Mesenchymal stem cell (in vitro differentiated cells and primary cell): Measurements from ENCODE around the gene FBXO17.

Source experiments
- DNase-seq: peaks from one replicate; pipeline ENCODE4 v3.0.0-alpha.2; 2013
- H2AFZ ChIP-seq: one replicate; pipeline ENCODE4 v1.6.1; 2013; ENCODE audit warnings: low read depth, mild to moderate bottlenecking, control low read depth, inconsistent platforms, low read length, moderate library complexity
- H2AK5ac ChIP-seq: 2 replicates; pipeline ENCODE4 v1.6.1; 2013; ENCODE audit warnings: low read length, moderate library complexity, mild to moderate bottlenecking, inconsistent platforms; ENCODE audit not compliant: severe bottlenecking
- H2BK120ac ChIP-seq: one replicate; pipeline ENCODE4 v1.6.1; 2013; ENCODE audit warnings: low read depth, mild to moderate bottlenecking, inconsistent platforms, low read length, moderate library complexity
- H2BK12ac ChIP-seq, 2 experiments: one replicate each; pipeline ENCODE4 v1.6.1; 2013; ENCODE audit warnings: inconsistent platforms in 2 of 2, low read length in 2 of 2, mild to moderate bottlenecking in 2 of 2, moderate library complexity in 2 of 2, control low read depth in 1 of 2
- H2BK15ac ChIP-seq: one replicate; pipeline ENCODE4 v1.6.1; 2013; ENCODE audit warnings: mild to moderate bottlenecking, low read depth, inconsistent platforms; ENCODE audit not compliant: poor library complexity, severe bottlenecking
- H2BK5ac ChIP-seq: 2 replicates; pipeline ENCODE4 v1.6.1; 2013; ENCODE audit warnings: low read depth, mild to moderate bottlenecking, low read length, control low read depth, inconsistent platforms; ENCODE audit not compliant: poor library complexity, severe bottlenecking
- H3K14ac ChIP-seq, 2 experiments: one replicate each; pipeline ENCODE4 v1.6.1; 2013; ENCODE audit warnings: inconsistent platforms in 2 of 2, low read length in 2 of 2, control low read depth in 1 of 2, mild to moderate bottlenecking in 1 of 2, moderate library complexity in 1 of 2
- H3K18ac ChIP-seq, 2 experiments: one replicate each; pipeline ENCODE4 v1.6.1; 2013; ENCODE audit warnings: inconsistent platforms in 2 of 2, low read length in 2 of 2, control low read depth in 1 of 2, low read depth in 1 of 2, mild to moderate bottlenecking in 1 of 2
- H3K23ac ChIP-seq, 2 experiments: one replicate each; pipeline ENCODE4 v1.6.1; 2013; ENCODE audit warnings: inconsistent platforms in 2 of 2, low read length in 2 of 2, mild to moderate bottlenecking in 2 of 2, moderate library complexity in 2 of 2, control low read depth in 1 of 2
- H3K27ac ChIP-seq: 2 replicates; pipeline ENCODE4 v1.5.1; 2013; ENCODE audit warnings: mild to moderate bottlenecking, moderate library complexity, low read length, control low read depth, inconsistent platforms; ENCODE audit not compliant: poor library complexity, severe bottlenecking
- H3K27me3 ChIP-seq, 2 experiments: 2 replicates each; pipeline versions ENCODE4 v1.6.1 to v1.7.0; 2013; ENCODE audit warnings: low read length in 2 of 2, mild to moderate bottlenecking in 2 of 2, moderate library complexity in 2 of 2, control low read depth in 1 of 2, inconsistent platforms in 1 of 2; ENCODE audit not compliant: control insufficient read depth in 1 of 2, insufficient read depth in 1 of 2
- H3K36me3 ChIP-seq, 2 experiments: 2 replicates each; pipeline versions ENCODE4 v1.6.1 to v1.7.0; 2013; ENCODE audit warnings: low read length in 2 of 2, control low read depth in 1 of 2, inconsistent platforms in 1 of 2, low read depth in 1 of 2, mild to moderate bottlenecking in 1 of 2; ENCODE audit not compliant: insufficient read depth in 2 of 2, control insufficient read depth in 1 of 2
- H3K4ac ChIP-seq, 2 experiments: one replicate each; pipeline ENCODE4 v1.6.1; 2013; ENCODE audit warnings: inconsistent platforms in 2 of 2, low read length in 2 of 2, mild to moderate bottlenecking in 2 of 2, moderate library complexity in 2 of 2, control low read depth in 1 of 2, low read depth in 1 of 2
- H3K4me1 ChIP-seq: 2 replicates; pipeline ENCODE4 v1.6.1; 2013; ENCODE audit warnings: low read depth, low read length, control low read depth; ENCODE audit not compliant: control insufficient read depth, insufficient read depth
- H3K4me2 ChIP-seq: 2 replicates; pipeline ENCODE4 v1.6.1; 2013; ENCODE audit warnings: low read length, mild to moderate bottlenecking, inconsistent platforms; ENCODE audit not compliant: poor library complexity, severe bottlenecking
- H3K4me3 ChIP-seq, 2 experiments: 2 replicates each; pipeline versions ENCODE4 v1.5.1 to v1.7.0; 2013; ENCODE audit warnings: low read length in 2 of 2, mild to moderate bottlenecking in 2 of 2, control low read depth in 1 of 2, low read depth in 1 of 2; ENCODE audit not compliant: insufficient read depth in 1 of 2
- H3K79me1 ChIP-seq: replicated peaks from 2 replicates; pipeline ENCODE4 v1.6.1; 2013; ENCODE audit warnings: mild to moderate bottlenecking, control low read depth, low read length, inconsistent platforms; ENCODE audit not compliant: poor library complexity, severe bottlenecking
- H3K9ac ChIP-seq: 2 replicates; pipeline ENCODE4 v1.7.0; 2013; ENCODE audit warnings: mild to moderate bottlenecking, low read length, moderate library complexity
- H3K9me3 ChIP-seq: 2 replicates; pipeline ENCODE4 v1.7.0; 2013; ENCODE audit warnings: mild to moderate bottlenecking, low read length; ENCODE audit not compliant: control insufficient read depth
- H4K8ac ChIP-seq: one replicate; pipeline ENCODE4 v1.6.1; 2013; ENCODE audit warnings: inconsistent platforms, mild to moderate bottlenecking, low read length, moderate library complexity
- H4K91ac ChIP-seq: one replicate; pipeline ENCODE4 v1.6.1; 2013; ENCODE audit warnings: mild to moderate bottlenecking, low read length, inconsistent platforms
- WGBS: methylation state at CpG from one replicate; pipeline ENCODE4 v1.1.7; 2013; ENCODE audit warnings: mixed read lengths; 5-methylcytosine and 5-hydroxymethylcytosine counted together

FBXO17 gene

GRCh38 chr19:38951187-38951586 is 24.4 kb downstream of the FBXO17 start:
- Histone ChIP-seq H4K91ac (no peak overlapping the region), H4K8ac (no peak overlapping the region), H3K4ac (no peak overlapping the region), H3K14ac (no peak overlapping the region), H3K9ac (no peak overlapping the region), H2AK5ac (no peak overlapping the region), H2BK120ac (no peak overlapping the region), H3K4me3 (no peak overlapping the region), H2BK15ac (no peak overlapping the region), H3K18ac (no peak overlapping the region), H3K27me3 (no peaks in the 10 kb centered on the region), H3K79me1 (peaks cover 11% of the 10 kb centered on the region), H2BK12ac (no peak overlapping the region), H3K4me2 (no peak overlapping the region), H3K36me3 (peaks cover 19 to 28% of the 10 kb centered on the region in 2 experiments), H3K4me1 (peaks cover 29% of the 10 kb centered on the region), H3K23ac (no peak overlapping the region), H2AFZ (no peak overlapping the region), H3K9me3 (no peaks in the 10 kb centered on the region), H3K27ac (no peak overlapping the region), H2BK5ac (no peak overlapping the region)
- DNase-seq, result no peak
- 50% methylated on average over 1 of the region's 3 CpGs for WGBS

GRCh38 chr19:38949580-38950367 is 25.8 kb downstream of the FBXO17 start:
- Histone ChIP-seq H2AFZ (no peak overlapping the region), H3K14ac (peak overlapping the region in 1 of 2 experiments; percentile 51), H2BK12ac (peak overlapping the region in 1 of 2 experiments; percentile 23), H3K36me3 (peaks cover 27 to 42% of the 10 kb centered on the region in 2 experiments), H3K79me1 (peaks cover 11% of the 10 kb centered on the region), H3K4me1 (peaks cover 26% of the 10 kb centered on the region), H3K27me3 (no peaks in the 10 kb centered on the region), H3K23ac (peak overlapping the region in 1 of 2 experiments; percentile 46), H3K9ac (no peak overlapping the region), H2AK5ac (no peak overlapping the region), H3K4ac (peak overlapping the region; percentile 7 to 53), H2BK5ac (no peak overlapping the region), H3K9me3 (no peaks in the 10 kb centered on the region), H3K4me3 (peak overlapping the region; percentile 11 to 70), H3K4me2 (no peak overlapping the region), H3K27ac (no peak overlapping the region), H2BK120ac (no peak overlapping the region), H2BK15ac (no peak overlapping the region), H4K8ac (peak overlapping the region; percentile 71), H4K91ac (no peak overlapping the region), H3K18ac (peak overlapping the region in 1 of 2 experiments; percentile 71)
- DNase-seq, result peak; percentile 77
- WGBS, result 40% methylated on average over 71 of the region's 72 CpGs

- Histone ChIP-seq H2BK120ac (no peak overlapping the region), H3K14ac (no peak overlapping the region), H3K18ac (no peak overlapping the region), H2AFZ (no peak overlapping the region), H2BK12ac (no peak overlapping the region), H2AK5ac (no peak overlapping the region), H4K91ac (no peak overlapping the region), H3K79me1 (peaks cover 11% of the 10 kb centered on the region), H2BK15ac (no peak overlapping the region), H3K27me3 (no peaks in the 10 kb centered on the region), H3K9me3 (no peaks in the 10 kb centered on the region), H3K27ac (no peak overlapping the region), H3K23ac (no peak overlapping the region), H3K4ac (no peak overlapping the region), H3K9ac (no peak overlapping the region), H3K4me3 (no peak overlapping the region), H4K8ac (no peak overlapping the region), H3K4me1 (peaks cover 7% of the 10 kb centered on the region), H2BK5ac (no peak overlapping the region), H3K36me3 (peaks cover 31 to 49% of the 10 kb centered on the region in 2 experiments), H3K4me2 (no peak overlapping the region)
- DNase-seq, result no peak
- WGBS, result 88% methylated on average over 11 of the region's 11 CpGs
Measured at GRCh38 chr19:38946229-38947010, 29.1 kb downstream of the FBXO17 start.

DNA sequence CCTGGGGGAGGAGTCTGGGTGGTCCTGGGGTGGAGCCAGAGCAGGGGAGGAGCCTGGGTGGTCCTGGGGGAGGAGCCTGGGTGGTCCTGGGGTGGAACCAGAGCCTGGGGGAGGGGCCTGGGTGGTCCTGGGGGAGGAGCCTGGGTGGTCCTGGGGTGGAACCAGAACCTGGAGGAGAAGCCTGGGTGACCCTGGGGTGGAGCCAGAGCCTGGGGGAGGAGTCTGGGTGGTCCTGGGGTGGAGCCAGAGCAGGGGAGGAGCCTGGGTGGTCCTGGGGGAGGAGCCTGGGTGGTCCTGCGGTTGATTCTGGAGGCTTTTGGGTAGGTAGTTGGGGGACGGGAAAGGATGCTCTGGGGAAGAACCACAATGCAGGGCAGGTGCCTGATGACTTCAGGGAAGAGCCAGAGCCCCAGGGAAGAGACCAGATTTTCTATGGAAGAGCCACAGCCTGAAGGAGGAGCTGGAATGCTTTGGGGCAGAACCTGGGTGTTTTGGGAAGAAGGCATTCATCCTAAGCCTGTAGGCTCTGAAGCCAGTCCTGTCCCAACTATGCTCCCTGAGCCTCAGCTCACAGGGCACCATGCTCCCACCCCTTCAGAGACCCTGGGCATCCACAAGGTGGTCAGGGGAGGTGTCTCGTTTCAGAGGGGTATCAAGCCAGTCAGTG is 29.8 kb downstream of the FBXO17 start:
- no peak overlapping the region for H3K4ac ChIP-seq
- no peak overlapping the region for H3K4me3 ChIP-seq
- no peak overlapping the region for H2AFZ ChIP-seq
- peaks cover 31 to 49% of the 10 kb centered on the region in 2 experiments for H3K36me3 ChIP-seq
- no peak overlapping the region for H4K8ac ChIP-seq
- H3K27ac ChIP-seq, result no peak overlapping the region
- H2BK120ac ChIP-seq, result no peak overlapping the region
- no peak overlapping the region for H3K18ac ChIP-seq
- H3K4me2 ChIP-seq, result no peak overlapping the region
- no peak overlapping the region for H2BK15ac ChIP-seq
- H3K4me1 ChIP-seq, result peaks cover 7% of the 10 kb centered on the region
- H4K91ac ChIP-seq, result no peak overlapping the region
- DNase-seq, result no peak
- WGBS, result 100% methylated on average over 1 of the region's 3 CpGs
- peaks cover 7% of the 10 kb centered on the region for H3K79me1 ChIP-seq
- no peak overlapping the region for H2BK12ac ChIP-seq
- no peak overlapping the region for H2AK5ac ChIP-seq
- no peak overlapping the region for H3K14ac ChIP-seq
- H3K9me3 ChIP-seq, result no peaks in the 10 kb centered on the region
- no peak overlapping the region for H2BK5ac ChIP-seq
- no peak overlapping the region for H3K23ac ChIP-seq
- H3K9ac ChIP-seq, result no peak overlapping the region
- H3K27me3 ChIP-seq, result no peaks in the 10 kb centered on the region
